G401 (cell line): Measurements from ENCODE around the gene KRTAP20-3. TPM values are rescaled to one million over a fixed set of nuclear protein-coding genes. Genes with fewer than 3 reads are reported as not detected.

Experiments used
- DNase-seq: peaks from one replicate; pipeline ENCODE4 v3.0.0-alpha.2; 2015; ENCODE audit warnings: low spot score
- in situ Hi-C: cut with HindIII; loops from 2 replicates; pipeline ENCODE4 v1.10.0; 2016; ENCODE audit warnings: low sequenced_read_pairs, mixed read lengths
- total RNA-seq: library from RNA; depleted of rRNA; stranded (reverse); fragments of >200 nt; shearing (Covaris generic); gene quantifications from 2 replicates; pipeline ENCODE4 v1.2.3, GENCODE V29; 2014; rRNA removed

KRTAP20-3 gene
- total RNA-seq, result not detected in 2 replicates

GRCh38 chr21:30642564-30642963 is at the start of gene KRTAP20-3:
Gene KRTAP20-3, plus strand, starts transcription at chr21:30642864.
- no peak for DNase-seq
- in situ Hi-C loops, result no loop called here

GRCh38 chr21:30598802-30599201 is 43.9 kb upstream of the KRTAP20-3 start, which contains the start of gene KRTAP6-2:
Gene KRTAP6-2, minus strand, starts transcription at chr21:30598902. Its CDS starts 28 bp downstream, at chr21:30598874.
- in situ Hi-C loops, result no loop called here
- no peak for DNase-seq

- in situ Hi-C loops, result no loop called here
- no peak for DNase-seq
These were observed 41.9 kb upstream of the KRTAP20-3 start, which contains the start of gene KRTAP22-1 for GRCh38 chr21:30600787-30601186. Gene KRTAP22-1, plus strand, starts transcription at chr21:30601087.

- DNase-seq, result no peak
- in situ Hi-C loops, result no loop called here
These were observed 36.7 kb upstream of the KRTAP20-3 start for GRCh38 chr21:30605968-30606367.

GRCh38 chr21:30612132-30612531 is 30.5 kb upstream of the KRTAP20-3 start:
- no peak for DNase-seq
- in situ Hi-C loops, result no loop called here

- no peak for DNase-seq
- in situ Hi-C loops, result no loop called here
These were observed 28.8 kb upstream of the KRTAP20-3 start, which contains the start of gene KRTAP6-1 for GRCh38 chr21:30613836-30614235. Gene KRTAP6-1, minus strand, starts transcription at chr21:30613930. Its CDS starts 26 bp downstream, at chr21:30613904.

- DNase-seq, result no peak
- in situ Hi-C loops, result no loop called here
These were observed 27.5 kb upstream of the KRTAP20-3 start for GRCh38 chr21:30615199-30615598.

- in situ Hi-C loops, result no loop called here
- no peak for DNase-seq
These were observed 26.5 kb upstream of the KRTAP20-3 start, which contains the start of gene KRTAP20-1 for GRCh38 chr21:30616125-30616524. Gene KRTAP20-1, plus strand, starts transcription at chr21:30616425. Its CDS starts 30 bp downstream, at chr21:30616455.

GRCh38 chr21:30620080-30620479 is 22.6 kb upstream of the KRTAP20-3 start:
- in situ Hi-C loops, result no loop called here
- no peak for DNase-seq

GRCh38 chr21:30620522-30620921 is 22.1 kb upstream of the KRTAP20-3 start, which contains the start of gene KRTAP20-4:
Gene KRTAP20-4, plus strand, starts transcription at chr21:30620627.
- in situ Hi-C loops, result no loop called here
- DNase-seq, result no peak

- DNase-seq, result no peak
- in situ Hi-C loops, result no loop called here
These were observed 19.3 kb upstream of the KRTAP20-3 start for GRCh38 chr21:30623362-30623761.

- in situ Hi-C loops, result no loop called here
- no peak for DNase-seq
These were observed 17.1 kb upstream of the KRTAP20-3 start for GRCh38 chr21:30625449-30626165.

GRCh38 chr21:30628109-30628508 is 14.6 kb upstream of the KRTAP20-3 start:
- in situ Hi-C loops, result no loop called here
- no peak for DNase-seq

GRCh38 chr21:30629200-30629599 is 13.5 kb upstream of the KRTAP20-3 start:
- in situ Hi-C loops, result no loop called here
- no peak for DNase-seq

GRCh38 chr21:30634906-30635305 is 7.8 kb upstream of the KRTAP20-3 start, which contains the start of gene KRTAP20-2:
Gene KRTAP20-2, plus strand, starts transcription at chr21:30635206. Its CDS starts 58 bp downstream, at chr21:30635264.
- in situ Hi-C loops, result no loop called here
- no peak for DNase-seq

GRCh38 chr21:30638686-30639085 is 4.0 kb upstream of the KRTAP20-3 start:
- in situ Hi-C loops, result no loop called here
- no peak for DNase-seq

GRCh38 chr21:30646904-30647414 is 4.3 kb downstream of the KRTAP20-3 start:
- DNase-seq, result no peak
- in situ Hi-C loops, result no loop called here

- DNase-seq, result no peak
- in situ Hi-C loops, result no loop called here
These were observed 10.2 kb downstream of the KRTAP20-3 start for GRCh38 chr21:30652891-30653290.

GRCh38 chr21:30668776-30669175 is 26.1 kb downstream of the KRTAP20-3 start:
- no peak for DNase-seq
- in situ Hi-C loops, result no loop called here

GRCh38 chr21:30672985-30673650 is 30.5 kb downstream of the KRTAP20-3 start:
- DNase-seq, result no peak
- in situ Hi-C loops, result no loop called here
